OCI-LY7 (cell line): ENCODE measurements around the gene TADA2B. TPM values are rescaled to one million over a fixed set of nuclear protein-coding genes. Genes with fewer than 3 reads are reported as not detected.

Experiments used
- BruUV-seq: library from RNA; stranded (reverse); fragments of 400-500 nt; replicated peaks from 2 replicates; lab custom pipeline; 2021; lab: Mats Ljungman, UMichigan
- CTCF ChIA-PET: fragments of 300-600 bp; sonication (Branson Sonifier 250); formaldehyde crosslinking; loops from one replicate; lab custom pipeline; 2022; ENCODE audit warnings: antibody characterized with exemption; ENCODE audit not compliant: unreplicated experiment; lab: Charles Lee
- POLR2A ChIA-PET: fragments of 300-600 bp; sonication (Branson Sonifier 250); formaldehyde crosslinking; loops from one replicate; lab custom pipeline; 2022; ENCODE audit warnings: antibody characterized with exemption; lab: Charles Lee
- DNase-seq: peaks from one replicate; pipeline ENCODE4 v3.0.0-alpha.2; 2015; ENCODE audit warnings: low spot score
- H2AFZ ChIP-seq: fragments of 200-600 bp; sonication (generic), shearing (Covaris generic); 2 replicates; pipeline ENCODE4 v1.6.1; 2014; ENCODE audit warnings: mild to moderate bottlenecking, antibody characterized with exemption, low read length, moderate library complexity
- H3K27ac ChIP-seq: fragments of 200-600 bp; sonication (generic); 2 replicates; pipeline ENCODE4 v1.5.1; 2014; ENCODE audit warnings: mixed run types, low read depth, mild to moderate bottlenecking, moderate library complexity, low read length, inconsistent platforms; ENCODE audit not compliant: poor library complexity, severe bottlenecking
- H3K36me3 ChIP-seq: fragments of 200-600 bp; sonication (generic); 2 replicates; pipeline ENCODE4 v1.6.1; 2014; ENCODE audit warnings: mild to moderate bottlenecking, antibody characterized with exemption, low read length, moderate library complexity, mixed read lengths; ENCODE audit not compliant: insufficient read depth
- H3K4me1 ChIP-seq: fragments of 200-600 bp; sonication (generic); 2 replicates; pipeline ENCODE4 v1.5.1; 2014; ENCODE audit warnings: mild to moderate bottlenecking, low read length; ENCODE audit not compliant: insufficient read depth, poor library complexity, severe bottlenecking
- H3K4me2 ChIP-seq: fragments of 200-600 bp; sonication (generic); 2 replicates; pipeline ENCODE4 v1.6.1; 2014; ENCODE audit warnings: mild to moderate bottlenecking, low read length
- H3K4me3 ChIP-seq: fragments of 200-600 bp; sonication (generic); 2 replicates; pipeline ENCODE4 v1.5.1; 2014; ENCODE audit warnings: mild to moderate bottlenecking, low read depth, low read length; ENCODE audit not compliant: poor library complexity, severe bottlenecking
- H3K79me2 ChIP-seq: fragments of 200-600 bp; sonication (generic); 2 replicates; pipeline ENCODE4 v1.6.1; 2016; ENCODE audit warnings: low read depth, mild to moderate bottlenecking, low read length, moderate library complexity, mixed read lengths; ENCODE audit not compliant: insufficient read depth
- H3K9me2 ChIP-seq: fragments of 200-600 bp; sonication (generic); 2 replicates; pipeline ENCODE4 v1.6.1; 2016; ENCODE audit warnings: mild to moderate bottlenecking, low read length, mixed read lengths; ENCODE audit not compliant: insufficient read depth
- H3K9me3 ChIP-seq: fragments of 200-600 bp; sonication (generic); 2 replicates; pipeline ENCODE4 v1.6.1; 2014; ENCODE audit warnings: mild to moderate bottlenecking, mixed run types, low read length, mixed read lengths
- H4K20me1 ChIP-seq: fragments of 200-600 bp; sonication (generic); 2 replicates; pipeline ENCODE4 v1.6.1; 2014; ENCODE audit warnings: mild to moderate bottlenecking, antibody characterized with exemption, low read length, moderate library complexity, mixed read lengths; ENCODE audit not compliant: insufficient read depth
- CTCF ChIP-seq: fragments of 200-600 bp; sonication (generic); conservative IDR thresholded peaks from 2 replicates; pipeline ENCODE4 v1.5.1; 2014; ENCODE audit warnings: mild to moderate bottlenecking, antibody characterized with exemption, low read length, moderate library complexity, mixed read lengths
- EZH2phosphoT487 ChIP-seq: fragments of 200-600 bp; sonication (generic); IDR thresholded peaks from 2 replicates; pipeline ENCODE4 v1.6.1; 2018; ENCODE audit warnings: low read depth, borderline replicate concordance, mild to moderate bottlenecking, mixed run types, antibody characterized with exemption, low read length, moderate library complexity, mixed read lengths
- intact Hi-C: fragments of 100-400 bp; cut with micrococcal nuclease; formaldehyde crosslinking; loops from one replicate; pipeline ENCODE4 v1.10.0; 2022; ENCODE audit not compliant: unreplicated experiment
- total RNA-seq, 2 experiments: library from RNA; depleted of rRNA in 1 of 2; stranded (reverse); fragments of >200 nt in 1 of 2; shearing (Covaris generic) in 1 of 2; gene quantifications; 2 replicates each; pipeline ENCODE4 v1.2.3, GENCODE V29; 2014 to 2022

TADA2B gene
- total RNA-seq, 2 experiments from 2014 or later, result 9.9 to 20.2 TPM

- no peak for DNase-seq
- no peaks in the 10 kb centered on the region for H4K20me1 ChIP-seq
- no peak overlapping the region for H3K4me3 ChIP-seq
- BruUV-seq, result no TSS peak
- peaks cover 84% of the 10 kb centered on the region for H3K36me3 ChIP-seq
- CTCF ChIA-PET, result no interaction called here
- H3K9me3 ChIP-seq, result no peaks in the 10 kb centered on the region
- H3K4me2 ChIP-seq, result no peak overlapping the region
- no peaks in the 10 kb centered on the region for H3K9me2 ChIP-seq
- POLR2A ChIA-PET, result no interaction called here
- no peak overlapping the region for H3K27ac ChIP-seq
- H2AFZ ChIP-seq, result no peak overlapping the region
- no peaks in the 10 kb centered on the region for H3K4me1 ChIP-seq
- H3K79me2 ChIP-seq, result no peaks in the 10 kb centered on the region
- intact Hi-C loops, result no loop called here
- TF ChIP-seq CTCF (no peak), EZH2phosphoT487 (no peak)
These were observed 39.8 kb upstream of the TADA2B start for GRCh38 chr4:7003176-7003878.

- Histone ChIP-seq H4K20me1 (no peaks in the 10 kb centered on the region), H3K4me1 (no peaks in the 10 kb centered on the region), H3K4me3 (no peak overlapping the region), H2AFZ (no peak overlapping the region), H3K9me2 (no peaks in the 10 kb centered on the region), H3K4me2 (no peak overlapping the region), H3K36me3 (peaks cover 84% of the 10 kb centered on the region), H3K27ac (no peak overlapping the region), H3K79me2 (no peaks in the 10 kb centered on the region), H3K9me3 (no peaks in the 10 kb centered on the region)
- DNase-seq, result no peak
- CTCF ChIA-PET, result no interaction called here
- POLR2A ChIA-PET, result interaction anchor here (0.6 kb wide), 1 partner anchor 25 kb away, joined by 3 read pairs; no protein-coding TSS in a partner anchor
- intact Hi-C loops, result no loop called here
- BruUV-seq, result no TSS peak
- TF ChIP-seq CTCF, result no peak
- no peak for TF ChIP-seq EZH2phosphoT487
These were observed 39.3 kb upstream of the TADA2B start for GRCh38 chr4:7003879-7004240.

- no peak overlapping the region for H3K4me3 ChIP-seq
- no peak for DNase-seq
- no peak overlapping the region for H2AFZ ChIP-seq
- H3K4me2 ChIP-seq, result no peak overlapping the region
- no peak overlapping the region for H3K27ac ChIP-seq
- peaks cover 84% of the 10 kb centered on the region for H3K36me3 ChIP-seq
- POLR2A ChIA-PET, result interaction anchor here (0.6 kb wide), 1 partner anchor 24 kb away, joined by 3 read pairs; no protein-coding TSS in a partner anchor
- no peaks in the 10 kb centered on the region for H3K4me1 ChIP-seq
- no peaks in the 10 kb centered on the region for H3K9me2 ChIP-seq
- BruUV-seq, result no TSS peak
- intact Hi-C loops, result no loop called here
- CTCF ChIA-PET, result no interaction called here
- H3K79me2 ChIP-seq, result no peaks in the 10 kb centered on the region
- no peaks in the 10 kb centered on the region for H3K9me3 ChIP-seq
- no peaks in the 10 kb centered on the region for H4K20me1 ChIP-seq
- no peak for TF ChIP-seq EZH2phosphoT487
- no peak for TF ChIP-seq CTCF
These were observed 38.8 kb upstream of the TADA2B start for GRCh38 chr4:7004331-7004730.
